ENCODE measurements around the gene LHPP.

Gene LHPP

GRCh38 chr10:124628676-124629021 is 167.0 kb downstream of the LHPP start:
- TF ChIP-seq CTCF (conservative IDR thresholded peaks at IDR 0.05; ENCODE audit: low read depth), result no peak
- POLR2A ChIA-PET (ENCODE audit: low non-redundant PET), result no interaction called here
- no peak for DNase-seq (ENCODE audit: low spot score)
- peak overlapping the region; percentile 94 for H3K27ac ChIP-seq
- CTCF ChIA-PET, result interaction anchor here (0.6 to 0.7 kb wide), 3 partner anchors 42 to 204 kb away, joined by 3 to 4 read pairs (median 3); no protein-coding TSS in a partner anchor

GRCh38 chr10:124629415-124629814 is 167.8 kb downstream of the LHPP start:
- peak overlapping the region; percentile 94 for H3K27ac ChIP-seq
- CTCF ChIA-PET, result interaction anchor here (0.7 kb wide), 1 partner anchor 19 kb away, joined by 6 read pairs; no protein-coding TSS in a partner anchor
- no peak for DNase-seq (ENCODE audit: low spot score)
- POLR2A ChIA-PET (ENCODE audit: low non-redundant PET), result interaction anchor here (0.7 kb wide), 1 partner anchor 8 kb away, joined by 3 read pairs; no protein-coding TSS in a partner anchor
- no peak for TF ChIP-seq CTCF (conservative IDR thresholded peaks at IDR 0.05; ENCODE audit: low read depth)

- ChIA-PET POLR2A (ENCODE audit: low non-redundant PET) (interaction anchor here (0.7 kb wide), 1 partner anchor 8 kb away, joined by 3 read pairs; no protein-coding TSS in a partner anchor), CTCF (interaction anchor here (0.7 kb wide), 1 partner anchor 19 kb away, joined by 6 read pairs; no protein-coding TSS in a partner anchor)
- TF ChIP-seq CTCF (conservative IDR thresholded peaks at IDR 0.05; ENCODE audit: low read depth), result no peak
- no peak for DNase-seq (ENCODE audit: low spot score)
- peak overlapping the region; percentile 94 for H3K27ac ChIP-seq
Observed at GRCh38 chr10:124629842-124630241, 168.2 kb downstream of the LHPP start.

GRCh38 chr10:124630551-124630950 is 168.9 kb downstream of the LHPP start:
- no peak for TF ChIP-seq CTCF (conservative IDR thresholded peaks at IDR 0.05; ENCODE audit: low read depth)
- peak overlapping the region; percentile 94 for H3K27ac ChIP-seq
- no peak for DNase-seq (ENCODE audit: low spot score)
- POLR2A ChIA-PET (ENCODE audit: low non-redundant PET), result no interaction called here
- CTCF ChIA-PET, result no interaction called here

GRCh38 chr10:124632064-124632531 is 170.5 kb downstream of the LHPP start:
- no peak for DNase-seq (ENCODE audit: low spot score)
- ChIA-PET POLR2A (ENCODE audit: low non-redundant PET) (no interaction called here), CTCF (interaction anchor here (0.6 to 1.3 kb wide), 7 partner anchors 12 to 941 kb away, joined by 3 to 6 read pairs (median 4); no protein-coding TSS in a partner anchor)
- TF ChIP-seq CTCF (conservative IDR thresholded peaks at IDR 0.05; ENCODE audit: low read depth), result peak; percentile 37; the same call in 1 of the 2 replicates
- peak overlapping the region; percentile 94 for H3K27ac ChIP-seq

GRCh38 chr10:124632566-124632965 is 170.9 kb downstream of the LHPP start:
- CTCF ChIA-PET, result interaction anchor here (0.6 to 1.3 kb wide), 6 partner anchors 11 to 452 kb away, joined by 3 to 6 read pairs (median 4); no protein-coding TSS in a partner anchor
- POLR2A ChIA-PET (ENCODE audit: low non-redundant PET), result no interaction called here
- no peak for TF ChIP-seq CTCF (conservative IDR thresholded peaks at IDR 0.05; ENCODE audit: low read depth)
- peak overlapping the region; percentile 94 for H3K27ac ChIP-seq
- DNase-seq (ENCODE audit: low spot score), result peak; percentile 64

Measured in RWPE1 (cell line).